NCI-H2196 (cell line): Measurements from ENCODE around the gene TTC28.
A peak's percentile ranks its signal among the peaks of the same experiment; 100 is the strongest.
"Not testable (repeated sequence)": the region's sequence is repeated elsewhere in the genome, so short reads cannot be mapped to it uniquely, and the experiment has no call there.

Experiments used
- DNase-seq: peaks from one replicate; lab custom pipeline; 2025; ENCODE audit not compliant: unreplicated experiment; lab: John Stamatoyannopoulos, UW

TTC28 gene

GRCh38 chr22:28198692-28199091, 480.9 kb downstream of the TTC28 start:
- no peak for DNase-seq

GRCh38 chr22:28191571-28191970, 488.1 kb downstream of the TTC28 start:
- not testable (repeated sequence) for DNase-seq

- no peak for DNase-seq
These were observed 491.3 kb downstream of the TTC28 start for GRCh38 chr22:28188178-28188879.

GRCh38 chr22:28187612-28188011, 492.0 kb downstream of the TTC28 start:
- no peak for DNase-seq

GRCh38 chr22:28186641-28187040, 493.0 kb downstream of the TTC28 start:
- no peak for DNase-seq

GRCh38 chr22:28185130-28185529, 494.5 kb downstream of the TTC28 start:
- DNase-seq = no peak

GRCh38 chr22:28183078-28183860, 496.4 kb downstream of the TTC28 start:
- peak; percentile 5 for DNase-seq

- no peak for DNase-seq
These were observed 498.6 kb downstream of the TTC28 start for GRCh38 chr22:28180804-28181731.

- DNase-seq = no peak
These were observed 500.2 kb downstream of the TTC28 start for GRCh38 chr22:28179392-28179791.

GRCh38 chr22:28175730-28176492, 503.7 kb downstream of the TTC28 start:
- no peak for DNase-seq

- DNase-seq = no peak
These were observed 505.1 kb downstream of the TTC28 start for GRCh38 chr22:28174509-28174908.

- peak; percentile 29 for DNase-seq
These were observed 506.6 kb downstream of the TTC28 start for GRCh38 chr22:28172892-28173670.

GRCh38 chr22:28171712-28172111, 507.9 kb downstream of the TTC28 start:
- DNase-seq = no peak

GRCh38 chr22:28171115-28171514, 508.5 kb downstream of the TTC28 start:
- peak; percentile 3 for DNase-seq

- DNase-seq = not testable (repeated sequence)
These were observed 510.3 kb downstream of the TTC28 start for GRCh38 chr22:28169314-28169713.

- no peak for DNase-seq
These were observed 523.8 kb downstream of the TTC28 start for GRCh38 chr22:28155808-28156207.

GRCh38 chr22:28154861-28155260, 524.8 kb downstream of the TTC28 start:
- DNase-seq = no peak

GRCh38 chr22:28151151-28151816, 528.4 kb downstream of the TTC28 start:
- DNase-seq = no peak

GRCh38 chr22:28148816-28149465, 530.7 kb downstream of the TTC28 start:
- DNase-seq = no peak
